HepG2 (cell line): Measurements from ENCODE around the gene PLXNA3. TPM values are rescaled to one million over a fixed set of nuclear protein-coding genes. Genes with fewer than 3 reads are reported as not detected.

Source experiments
- POLR2G ChIP-seq: fragments of 200-400 bp; formaldehyde crosslinking; IDR thresholded peaks from 2 replicates; pipeline ENCODE4 v1.6.1; 2018; ENCODE audit warnings: mild to moderate bottlenecking, low read depth, low read length, moderate library complexity
- PRDM10 ChIP-seq: sonication (generic); formaldehyde crosslinking; IDR thresholded peaks from 2 replicates; pipeline ENCODE4 v1.4.0; 2020; ENCODE audit warnings: low read depth, missing genetic modification reagents
- RBFOX2 ChIP-seq: fragments of 200-400 bp; formaldehyde crosslinking; IDR thresholded peaks from 2 replicates; pipeline ENCODE4 v1.6.1; 2017; ENCODE audit warnings: low read depth, mild to moderate bottlenecking, low read length
- YY1 ChIP-seq: IDR thresholded peaks from 2 replicates; pipeline ENCODE4 v1.6.1; 2011; ENCODE audit warnings: low read length, low read depth, moderate library complexity, mild to moderate bottlenecking; ENCODE audit not compliant: insufficient read depth, insufficient replicate concordance
- polyA plus RNA-seq, 8 experiments: library from polyadenylated mRNA; depleted of rRNA in 3 of 8; stranded (reverse) in 7 of 8; unstranded in 1 of 8; fragments of >200 nt; fragmentation: Illumina TruSeq in 4 of 8; extraction: Trizol in 4 of 8; gene quantifications; 2 replicates each; pipeline versions ENCODE4 v1.2.1 to v1.2.3, GENCODE V29; 2011 to 2016; ENCODE audit warnings: low read depth in 4 of 8, missing spikeins in 1 of 8, mixed read lengths in 1 of 8; ENCODE audit not compliant: insufficient read depth in 1 of 8
- total RNA-seq, 5 experiments: library from RNA; depleted of rRNA; stranded (reverse); fragments of >200 nt; fragmentation: Illumina TruSeq; extraction: Trizol; gene quantifications; 2 replicates each; pipeline ENCODE4 v1.2.3, GENCODE V29; 2016; ENCODE audit warnings: low read depth in 1 of 5
- TF ChIP-seq, protein P1 (sequence below): sonication (generic); formaldehyde crosslinking; IDR thresholded peaks from 2 replicates; pipeline ENCODE4 v1.4.0; 2020; ENCODE audit warnings: missing genetic modification reagents

The PLXNA3 gene
- total and polyA plus RNA-seq, 2 of the 13 experiments (the other 11 are each of a cell fraction or from before 2014, with no cell fraction given), result 5.8 to 20.6 TPM

DNA sequence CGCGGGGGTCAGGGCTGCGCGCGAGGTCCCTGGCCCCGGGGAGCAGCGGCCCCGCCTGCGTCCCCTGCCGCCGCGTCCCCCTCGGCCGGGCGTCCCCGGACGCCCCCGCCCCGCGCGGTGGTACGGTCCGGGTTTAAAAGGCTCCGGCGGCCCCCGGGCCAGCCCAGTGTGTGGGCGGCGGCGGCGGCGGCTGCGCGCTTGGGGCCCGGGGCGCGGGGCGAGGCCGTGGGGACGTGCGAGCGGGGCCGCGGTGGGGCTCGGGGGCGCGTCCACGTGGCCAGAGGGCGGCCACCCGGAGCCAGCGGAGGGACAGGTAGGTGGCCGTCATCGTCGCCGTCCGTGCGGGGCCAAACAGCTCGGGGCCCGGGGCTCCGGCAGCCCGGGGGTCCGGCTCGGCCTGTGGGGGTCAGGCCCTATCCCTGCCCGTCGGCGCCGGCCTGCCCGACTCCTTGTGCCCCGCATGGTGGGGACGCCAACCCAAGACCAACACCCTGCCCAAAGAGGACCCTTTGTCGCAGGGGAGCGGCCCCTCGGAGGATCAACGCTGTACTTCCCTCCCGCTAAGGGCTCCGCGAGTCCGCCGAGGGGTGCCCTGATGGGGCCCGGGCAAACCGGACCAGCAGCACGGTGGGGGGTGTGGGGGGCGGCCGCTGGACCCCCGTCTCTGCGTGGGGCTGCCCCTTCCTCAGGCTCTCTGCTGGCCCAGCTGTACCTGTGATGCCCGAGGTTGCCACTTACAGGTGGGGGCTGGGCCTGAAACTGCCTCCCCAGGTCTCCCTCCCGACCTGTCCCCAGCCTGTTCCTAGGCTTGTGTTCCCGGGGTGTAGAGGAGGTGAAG is at the start of gene PLXNA3 (continued):
- peak; percentile 94 for TF ChIP-seq PRDM10 (CRISPR knock-in tag)
- peak; percentile 68 for TF ChIP-seq POLR2G
- TF ChIP-seq YY1, result peak; percentile 10
- TF ChIP-seq, protein P1, sequence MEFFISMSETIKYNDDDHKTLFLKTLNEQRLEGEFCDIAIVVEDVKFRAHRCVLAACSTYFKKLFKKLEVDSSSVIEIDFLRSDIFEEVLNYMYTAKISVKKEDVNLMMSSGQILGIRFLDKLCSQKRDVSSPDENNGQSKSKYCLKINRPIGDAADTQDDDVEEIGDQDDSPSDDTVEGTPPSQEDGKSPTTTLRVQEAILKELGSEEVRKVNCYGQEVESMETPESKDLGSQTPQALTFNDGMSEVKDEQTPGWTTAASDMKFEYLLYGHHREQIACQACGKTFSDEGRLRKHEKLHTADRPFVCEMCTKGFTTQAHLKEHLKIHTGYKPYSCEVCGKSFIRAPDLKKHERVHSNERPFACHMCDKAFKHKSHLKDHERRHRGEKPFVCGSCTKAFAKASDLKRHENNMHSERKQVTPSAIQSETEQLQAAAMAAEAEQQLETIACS (CRISPR knock-in tag), result peak; percentile 19; the same call in 1 of the 2 replicates
- TF ChIP-seq RBFOX2, result peak; percentile 64
